HG02759 (cell line): ENCODE data around the gene GATAD2B.

Experiments
- ATAC-seq: cut with Tn5 transposase; IDR thresholded peaks from one replicate; pipeline ENCODE4 v1.9.1; 2021; ENCODE audit warnings: mild to moderate bottlenecking, moderate library complexity; ENCODE audit not compliant: unreplicated experiment

The GATAD2B gene

DNA sequence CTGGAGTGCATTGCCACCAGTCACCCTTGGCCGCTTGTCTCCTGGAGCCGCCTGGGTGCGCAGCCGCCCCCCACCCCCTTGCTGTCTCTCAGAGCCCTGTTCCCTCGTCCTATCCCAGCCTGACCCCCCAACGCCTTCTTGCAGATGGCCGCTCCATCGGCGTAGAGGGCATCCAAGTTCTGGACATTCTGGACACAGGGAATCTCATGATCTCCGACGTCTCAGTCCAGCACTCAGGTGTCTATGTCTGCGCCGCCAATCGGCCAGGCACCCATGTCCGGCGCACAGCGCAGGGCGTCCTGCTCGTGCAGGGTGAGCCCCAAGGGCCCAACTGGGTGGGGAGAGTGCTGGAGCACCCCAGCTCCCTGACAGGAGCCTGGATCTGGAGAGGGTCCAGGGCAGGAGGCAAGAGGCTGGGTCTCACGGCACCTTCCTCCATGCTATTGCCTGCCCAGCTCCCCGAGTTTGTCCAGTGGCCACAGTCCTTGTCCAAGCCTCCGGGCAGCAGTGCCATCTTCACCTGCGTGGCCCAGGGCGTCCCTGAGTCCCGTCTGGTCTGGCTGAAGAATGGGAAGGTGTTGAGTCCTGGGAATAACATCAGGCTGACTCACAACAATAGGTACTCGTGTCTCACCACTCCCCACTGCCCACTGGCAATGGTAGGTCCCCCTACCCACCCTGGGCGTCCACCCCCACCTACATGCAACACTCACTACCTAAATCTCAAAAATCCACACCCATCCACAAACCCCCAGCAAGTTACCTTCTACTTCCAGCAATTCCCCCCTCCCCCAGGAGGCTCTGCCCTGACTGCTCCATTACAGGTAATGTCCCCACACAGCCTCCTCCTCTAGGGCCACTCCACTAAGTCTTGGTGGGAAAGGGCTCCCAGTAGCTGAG lies 123.0 kb downstream of the GATAD2B start:
- no peak for ATAC-seq

DNA sequence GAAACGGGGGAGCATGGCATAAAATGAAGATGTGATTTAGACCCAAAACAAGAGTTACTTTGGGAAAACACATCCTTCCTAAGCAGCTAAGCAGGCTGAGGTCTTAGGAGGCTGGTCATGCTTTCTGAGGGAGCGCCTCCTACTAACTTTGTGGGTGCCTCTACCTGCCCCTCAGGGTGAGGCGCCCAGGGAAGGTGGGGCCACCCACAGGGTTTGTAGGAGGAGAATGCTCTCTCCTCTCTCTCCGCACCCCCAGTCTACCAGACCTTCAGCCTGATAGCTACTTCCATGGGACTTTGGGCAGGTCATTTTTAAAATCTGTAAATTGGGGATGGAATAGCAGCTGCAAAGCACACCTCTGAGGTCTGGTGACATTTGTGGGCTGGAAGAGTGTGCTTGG lies 123.8 kb downstream of the GATAD2B start:
- ATAC-seq: no peak

- ATAC-seq: no peak
These were observed 124.3 kb downstream of the GATAD2B start for GRCh38 chr1:153798468-153798780.

GRCh38 chr1:153796786-153797659 lies 125.7 kb downstream of the GATAD2B start:
- peak; percentile 63 for ATAC-seq

DNA sequence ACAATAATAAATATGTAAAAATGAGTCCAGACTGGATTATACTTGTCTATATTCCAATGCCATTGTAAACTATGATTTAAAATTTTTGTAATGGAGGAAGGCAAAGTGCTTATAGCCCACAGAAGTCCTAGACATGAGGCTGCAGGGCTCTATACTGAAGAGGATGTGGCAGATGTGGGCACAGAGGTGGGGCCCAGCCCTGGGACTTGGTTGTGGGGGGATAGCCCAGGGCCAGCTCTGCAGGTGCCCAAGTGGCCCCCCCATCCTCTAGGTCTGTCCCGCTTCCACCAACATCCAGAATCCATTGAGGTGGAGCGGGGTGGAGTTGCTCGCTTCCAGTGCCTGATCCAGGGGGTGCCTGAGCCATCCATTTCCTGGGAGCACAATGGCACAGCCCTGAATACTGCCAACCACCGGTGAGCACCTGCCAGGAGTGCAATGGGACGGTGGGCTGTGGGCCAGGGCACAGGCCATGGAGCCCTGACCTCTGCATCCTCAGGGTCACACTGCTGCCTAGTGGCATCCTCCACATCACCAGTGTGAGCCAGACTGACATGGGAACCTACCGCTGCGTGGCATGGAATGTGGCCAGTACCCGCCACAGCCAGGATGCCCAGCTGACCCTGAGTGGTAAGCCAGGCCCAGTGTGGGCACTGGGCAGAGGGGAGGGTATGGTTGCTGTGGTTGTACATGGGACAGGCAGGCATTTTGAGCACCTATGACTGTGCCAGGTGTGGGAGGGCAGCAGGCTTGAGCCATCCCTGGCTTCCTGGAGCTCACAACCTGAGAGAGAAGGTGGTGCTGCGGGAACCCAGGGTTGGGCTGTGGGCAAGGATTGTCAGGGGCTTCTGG lies 126.6 kb downstream of the GATAD2B start:
- ATAC-seq: no peak

DNA sequence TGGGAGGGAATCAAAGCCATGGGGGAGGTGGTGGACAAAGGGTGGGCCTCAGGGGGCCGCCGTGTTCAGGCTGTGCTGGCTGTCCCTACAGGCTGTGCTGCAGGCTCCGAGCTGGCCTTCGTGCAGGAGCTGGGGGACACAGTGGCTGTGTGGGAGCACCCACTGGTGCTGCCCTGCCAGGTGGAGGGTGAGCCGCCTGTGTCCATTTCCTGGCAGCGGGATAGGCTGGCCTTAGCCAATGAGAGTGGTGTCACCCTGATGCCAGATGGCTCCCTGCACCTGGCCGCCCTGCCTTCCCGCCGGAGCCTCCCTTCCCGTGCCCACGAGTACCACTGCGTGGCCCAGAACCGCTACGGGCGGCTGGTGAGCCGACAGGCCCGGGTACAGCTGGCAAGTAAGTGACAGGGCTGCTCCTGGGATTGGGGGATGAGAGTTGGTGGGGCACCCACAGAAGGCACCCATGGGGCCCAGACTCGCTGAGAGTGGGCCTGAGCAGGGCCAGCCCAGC lies 127.4 kb downstream of the GATAD2B start:
- no peak for ATAC-seq

- ATAC-seq: no peak
These were observed 128.0 kb downstream of the GATAD2B start for GRCh38 chr1:153794624-153795329.

DNA sequence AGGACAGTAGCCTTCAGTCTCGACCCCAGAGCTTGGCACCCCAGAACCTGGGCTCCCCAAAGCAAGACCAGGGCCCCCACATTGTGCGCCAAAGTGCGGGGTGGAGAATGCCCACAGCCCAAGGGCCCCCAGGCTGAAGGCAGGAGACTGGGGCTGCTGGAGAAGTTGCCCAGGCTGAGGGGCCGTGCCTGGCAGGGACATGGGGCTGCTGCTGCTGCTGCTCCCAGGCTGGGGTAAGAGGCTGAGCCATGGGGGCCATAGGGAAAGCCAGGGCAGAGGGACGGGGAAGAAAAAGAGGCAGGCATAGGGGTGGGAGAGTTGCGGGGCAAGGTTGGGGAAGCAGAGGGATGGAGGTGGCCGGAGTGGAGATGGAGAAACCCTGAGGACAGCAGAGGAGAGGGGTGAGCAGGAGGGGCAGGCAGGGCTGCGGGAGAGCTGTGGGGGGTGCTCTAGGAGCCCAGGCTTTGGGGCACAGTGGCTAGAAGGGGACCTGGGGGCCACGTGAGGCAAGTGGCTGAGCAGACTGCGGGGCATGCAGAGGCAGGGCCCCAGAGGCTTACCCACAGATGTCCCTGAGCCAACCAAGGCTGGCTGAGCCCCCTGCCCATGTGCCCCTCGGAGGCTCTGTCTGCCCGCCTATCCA lies 128.7 kb downstream of the GATAD2B start:
- ATAC-seq: no peak

DNA sequence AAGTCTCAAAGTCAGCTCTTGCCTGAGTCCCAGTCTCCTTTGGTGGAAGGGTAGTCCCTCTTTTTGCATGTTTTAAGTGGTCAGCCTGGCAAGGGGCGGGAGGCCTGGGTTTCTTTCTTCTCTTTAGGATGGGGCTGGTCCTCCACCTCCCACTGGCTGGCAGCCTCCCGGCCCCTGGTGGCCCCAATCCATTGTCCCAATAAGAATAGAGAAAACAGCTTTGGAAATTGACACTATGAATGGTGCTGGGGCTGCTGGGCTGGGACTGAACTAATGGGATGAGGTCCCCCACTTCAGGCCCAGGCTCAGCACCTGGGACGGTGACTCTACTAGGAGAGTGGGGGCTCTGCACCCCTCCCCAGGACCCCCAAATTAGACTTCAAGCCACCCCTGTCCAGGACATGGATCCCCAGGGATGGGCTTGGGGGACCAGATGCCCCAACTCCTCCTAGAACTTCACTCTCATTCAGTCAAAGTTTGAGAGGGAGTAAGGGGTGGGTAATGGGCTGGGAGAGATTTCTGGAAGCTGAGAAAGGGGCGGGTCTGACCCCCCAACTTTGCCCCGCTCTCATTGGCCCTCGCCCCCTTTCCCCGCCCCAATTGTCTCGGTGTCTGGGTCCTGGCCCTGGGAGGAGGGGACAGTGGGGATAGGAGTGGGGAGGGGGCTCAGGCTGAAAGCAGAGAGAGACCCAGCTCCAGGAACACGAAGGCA lies 129.4 kb downstream of the GATAD2B start:
- ATAC-seq: no peak

DNA sequence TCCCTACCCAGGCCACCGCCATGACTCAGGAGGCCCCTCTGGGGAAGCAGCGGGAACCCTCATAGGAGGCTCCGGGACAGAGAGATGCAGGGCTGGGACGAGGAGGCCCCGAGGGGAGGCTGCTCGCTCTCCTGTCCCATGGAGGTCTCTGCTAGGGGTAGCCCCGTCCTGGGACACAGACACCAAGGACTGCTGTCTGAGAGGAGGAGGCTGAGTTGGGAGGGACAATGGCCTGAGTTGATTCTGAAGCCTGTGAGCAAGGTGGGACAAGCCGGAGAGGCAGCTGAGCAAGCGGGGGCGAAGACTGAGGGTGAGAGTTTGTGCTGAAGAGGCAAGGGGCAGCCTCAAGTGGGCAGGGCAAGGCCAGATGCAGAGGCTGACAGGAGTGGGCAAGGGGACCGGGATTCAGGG lies 130.1 kb downstream of the GATAD2B start:
- no peak for ATAC-seq

- ATAC-seq: no peak
These were observed 131.0 kb downstream of the GATAD2B start for GRCh38 chr1:153791648-153792253.

DNA sequence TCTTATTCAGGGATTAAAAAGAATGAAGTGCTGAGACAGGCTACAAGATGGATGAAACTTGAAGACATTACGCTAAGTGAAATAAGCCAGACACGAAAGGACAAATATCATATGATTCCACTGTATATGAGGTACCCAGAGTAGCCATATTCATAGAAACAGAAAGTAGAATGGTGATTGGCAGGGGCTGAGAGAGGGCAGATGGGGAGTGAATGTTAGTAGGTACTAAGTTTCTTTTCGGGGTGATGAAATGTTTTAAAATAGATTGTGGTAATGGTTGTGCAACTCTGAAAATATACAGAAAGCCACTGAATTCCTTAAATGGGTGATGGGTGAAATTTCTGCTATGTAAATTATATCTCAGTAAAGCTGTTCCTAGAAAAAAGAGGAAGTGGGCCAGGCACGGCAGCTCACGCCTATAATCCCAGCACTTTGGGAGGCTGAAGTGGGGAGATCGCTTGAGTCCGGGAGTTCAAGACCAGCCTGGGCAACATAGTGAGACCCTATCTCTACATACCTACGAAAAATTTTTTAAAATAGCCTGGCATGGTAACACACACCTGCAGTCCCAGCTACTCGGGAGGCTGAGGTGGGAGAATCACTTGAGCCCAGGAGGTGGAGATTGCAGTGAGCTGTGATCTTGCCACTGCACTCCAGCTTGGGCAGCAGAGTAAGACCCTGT lies 131.7 kb downstream of the GATAD2B start:
- peak; percentile 86 for ATAC-seq

- peak; percentile 8 for ATAC-seq
These were observed 132.3 kb downstream of the GATAD2B start for GRCh38 chr1:153790313-153790965.

DNA sequence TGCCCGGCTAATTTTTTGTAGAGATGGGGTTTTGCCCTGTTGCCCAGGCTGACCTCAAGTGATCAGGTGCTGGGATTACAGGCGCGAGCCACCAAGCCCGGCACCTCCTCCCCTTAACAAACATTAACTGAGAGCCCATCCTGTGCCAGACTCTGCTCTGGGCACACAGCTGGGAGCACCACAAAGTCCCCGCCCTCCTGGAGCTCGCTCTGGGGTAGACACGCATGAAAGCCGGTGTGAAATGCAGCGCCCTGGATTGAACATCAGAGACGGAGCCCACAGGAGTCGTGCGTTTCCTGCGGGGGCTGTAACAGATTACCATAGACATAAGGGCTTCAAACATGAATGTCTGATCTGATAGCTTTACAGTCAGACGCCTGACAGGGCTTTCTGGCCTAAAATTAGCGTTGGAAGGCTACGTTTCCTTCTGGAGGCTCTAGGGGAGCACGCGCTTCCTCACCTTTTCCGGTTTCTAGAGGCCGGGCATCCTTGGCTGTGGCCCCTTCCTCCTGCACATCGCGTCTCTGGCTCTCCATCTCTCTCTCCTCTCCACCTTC lies 133.2 kb downstream of the GATAD2B start:
- no peak for ATAC-seq

- no peak for ATAC-seq
These were observed 136.6 kb downstream of the GATAD2B start for GRCh38 chr1:153786038-153786790.
